ENCODE measurements around the gene PPP4R3B.
"Not testable (repeated sequence)": the region's sequence is repeated elsewhere in the genome, so short reads cannot be mapped to it uniquely, and the experiment has no call there.

Gene PPP4R3B

DNA sequence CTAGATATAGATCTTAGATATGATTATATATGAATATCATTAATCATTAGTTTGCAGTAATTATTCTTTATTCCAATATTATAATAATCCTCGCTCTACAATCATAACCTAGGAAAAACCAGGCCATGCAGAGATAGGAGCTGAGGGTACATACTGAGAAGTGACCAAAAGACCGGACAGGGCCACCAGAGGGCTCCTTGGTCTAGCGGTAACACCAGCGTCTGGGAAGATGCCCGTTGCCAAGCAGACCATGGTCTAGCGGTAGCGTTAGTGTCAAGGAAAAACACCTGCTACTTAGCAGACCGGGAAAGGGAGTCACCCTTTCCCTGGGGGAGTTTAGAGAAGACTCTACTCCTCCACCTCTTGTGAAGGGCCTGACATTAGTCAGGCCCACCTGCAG, 48.4 kb downstream of the PPP4R3B start:
- Mint-ChIP-seq H3K4me1 (peaks cover 17% of the 10 kb centered on the region), H3K36me3 (peaks cover 51% of the 10 kb centered on the region)
- H3K27ac Mint-ChIP-seq, H3K9me3 Mint-ChIP-seq, H3K4me3 Mint-ChIP-seq, H3K27me3 Mint-ChIP-seq, CTCF ChIA-PET, DNase-seq: not testable (repeated sequence)

DNA sequence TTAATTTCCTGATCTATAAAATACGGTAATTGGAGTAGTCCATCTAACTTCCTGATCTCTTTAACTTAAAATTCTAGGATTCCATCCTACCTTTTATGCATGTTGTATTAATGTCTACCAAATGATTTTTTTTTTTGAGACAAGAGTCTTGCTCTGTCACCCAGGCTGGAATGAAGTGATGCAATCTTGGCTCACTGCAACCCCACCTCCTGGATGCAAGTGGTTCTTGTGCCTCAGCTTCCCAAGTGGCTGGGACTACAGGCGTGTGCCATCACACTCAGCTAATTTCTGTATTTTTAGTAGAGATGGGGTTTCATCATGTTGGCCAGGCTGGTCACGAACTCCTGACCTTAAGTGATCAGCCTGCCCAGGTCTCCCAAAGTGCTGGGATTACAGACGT, 50.1 kb downstream of the PPP4R3B start:
- Mint-ChIP-seq H3K27ac (no peak overlapping the region), H3K27me3 (no peaks in the 10 kb centered on the region), H3K4me1 (peaks cover 17% of the 10 kb centered on the region), H3K4me3 (no peak overlapping the region), H3K9me3 (peaks cover 2% of the 10 kb centered on the region), H3K36me3 (peaks cover 54% of the 10 kb centered on the region)
- CTCF ChIA-PET: no interaction called here
- DNase-seq: no peak

DNA sequence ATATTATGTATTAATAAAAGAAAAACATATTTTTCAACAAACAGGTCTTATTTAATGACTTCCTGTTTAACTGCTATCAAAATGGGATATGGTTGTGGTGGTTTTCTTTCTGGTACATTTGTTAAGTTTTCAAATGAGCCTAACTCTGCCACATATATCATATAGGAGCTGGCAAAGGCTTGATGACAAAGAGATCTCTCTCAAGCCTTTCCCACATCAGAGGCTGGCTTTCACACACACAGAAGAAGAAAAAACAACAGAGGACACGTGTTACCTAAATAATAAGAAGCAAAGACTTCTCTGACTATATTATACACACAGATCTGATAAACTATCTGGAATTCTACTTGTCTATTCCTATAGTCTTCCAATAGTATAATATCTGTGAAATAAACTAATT, 51.8 kb downstream of the PPP4R3B start:
- Mint-ChIP-seq H3K4me3 (no peak overlapping the region), H3K9me3 (peaks cover 6% of the 10 kb centered on the region), H3K27ac (no peak overlapping the region)

DNA sequence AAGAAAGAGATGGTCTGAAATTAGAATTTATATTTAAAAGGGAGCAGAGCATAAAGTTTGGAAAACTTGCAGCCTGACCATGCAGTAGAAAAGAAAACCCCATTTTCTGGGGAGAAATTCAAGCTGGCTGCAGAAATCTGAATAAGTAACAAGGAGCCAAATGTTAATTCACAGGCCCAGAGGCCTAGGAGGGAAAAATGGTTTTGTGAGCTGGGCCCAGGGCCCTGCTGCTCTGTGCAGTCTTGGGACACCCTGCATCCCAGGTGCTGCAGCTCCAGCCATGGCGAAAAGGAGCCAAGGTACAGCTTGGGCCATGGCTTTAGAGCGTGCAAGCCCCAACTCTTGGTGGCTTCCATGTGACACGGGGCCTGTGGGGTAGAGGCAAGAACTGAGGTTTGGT, 56.6 kb downstream of the PPP4R3B start:
- Mint-ChIP-seq H3K4me3 (no peak overlapping the region), H3K27ac (no peak overlapping the region), H3K4me1 (peaks cover 6% of the 10 kb centered on the region), H3K9me3 (peaks cover 9% of the 10 kb centered on the region), H3K36me3 (peaks cover 66% of the 10 kb centered on the region), H3K27me3 (no peaks in the 10 kb centered on the region)
- CTCF ChIA-PET: no interaction called here
- DNase-seq: no peak

More for the DNA sequence above, 51.8 kb downstream of the PPP4R3B start:
- Mint-ChIP-seq H3K36me3 (peaks cover 67% of the 10 kb centered on the region), H3K4me1 (peaks cover 17% of the 10 kb centered on the region), H3K27me3 (no peaks in the 10 kb centered on the region)
- DNase-seq: no peak
- CTCF ChIA-PET: no interaction called here

DNA sequence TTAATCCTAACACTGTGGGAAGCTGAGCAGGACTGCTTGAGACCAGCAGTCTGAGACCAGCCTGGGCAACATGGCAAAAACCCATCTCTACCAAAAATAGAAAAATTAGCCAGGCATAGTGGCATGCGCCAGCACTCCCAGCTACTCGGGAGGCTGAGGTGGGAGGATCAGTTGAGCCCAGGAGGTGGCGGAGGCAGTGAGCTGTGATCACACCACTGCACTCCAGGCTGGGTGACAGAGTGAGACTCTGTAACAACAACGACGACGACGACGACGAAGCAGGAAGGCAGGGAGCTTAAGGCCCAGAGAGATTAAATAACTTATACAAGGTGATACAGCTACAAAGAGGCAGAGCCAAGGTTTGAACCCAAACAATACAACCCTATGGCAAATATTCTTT, 60.6 kb downstream of the PPP4R3B start:
- no peaks in the 10 kb centered on the region for H3K4me1 Mint-ChIP-seq

GRCh38 chr2:55555977-55556376, 61.4 kb downstream of the PPP4R3B start:
- Mint-ChIP-seq H3K27me3 (no peaks in the 10 kb centered on the region), H3K4me1 (no peaks in the 10 kb centered on the region), H3K36me3 (peaks cover 47% of the 10 kb centered on the region), H3K27ac (no peak overlapping the region), H3K4me3 (no peak overlapping the region), H3K9me3 (peaks cover 2% of the 10 kb centered on the region)
- DNase-seq: no peak
- CTCF ChIA-PET: no interaction called here

More for the DNA sequence above, 60.6 kb downstream of the PPP4R3B start:
- CTCF ChIA-PET: interaction anchor here (1.2 kb wide), 1 partner anchor 24 kb away, joined by 3 read pairs; no protein-coding TSS in a partner anchor
- Mint-ChIP-seq H3K9me3 (peaks cover 6% of the 10 kb centered on the region), H3K27ac (no peak overlapping the region), H3K4me3 (no peak overlapping the region), H3K36me3 (peaks cover 55% of the 10 kb centered on the region), H3K27me3 (no peaks in the 10 kb centered on the region)
- DNase-seq: no peak

DNA sequence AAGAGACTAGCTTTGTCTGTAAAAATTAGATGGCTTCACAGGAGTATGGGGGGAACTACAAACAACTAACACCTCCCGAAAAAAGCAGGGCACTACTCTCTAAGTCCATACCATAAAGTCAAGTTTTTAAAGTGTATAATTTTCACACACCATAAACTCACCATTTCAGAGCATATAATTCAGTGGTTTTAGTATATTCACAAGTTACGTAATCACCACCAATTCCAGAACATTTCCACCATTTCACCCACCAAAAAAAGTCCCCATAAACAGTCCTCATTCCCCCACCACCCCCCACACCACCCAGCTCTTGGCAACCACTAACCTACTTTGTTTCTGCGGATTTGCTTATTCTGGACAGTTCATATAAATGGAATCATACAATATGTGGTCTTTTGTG, 64.1 kb downstream of the PPP4R3B start:
- no peaks in the 10 kb centered on the region for H3K9me3 Mint-ChIP-seq
- H3K27ac Mint-ChIP-seq: no peak overlapping the region
- CTCF ChIA-PET: interaction anchor here (1.2 kb wide), 1 partner anchor 186 kb away, joined by 3 read pairs; no protein-coding TSS in a partner anchor
- no peaks in the 10 kb centered on the region for H3K4me1 Mint-ChIP-seq
- H3K27me3 Mint-ChIP-seq: no peaks in the 10 kb centered on the region
- no peak for DNase-seq
- peaks cover 33% of the 10 kb centered on the region for H3K36me3 Mint-ChIP-seq
- H3K4me3 Mint-ChIP-seq: no peak overlapping the region

GRCh38 chr2:55550368-55551102, 66.9 kb downstream of the PPP4R3B start:
- Mint-ChIP-seq H3K4me1 (no peaks in the 10 kb centered on the region), H3K27ac (no peak overlapping the region), H3K4me3 (no peak overlapping the region), H3K9me3 (no peaks in the 10 kb centered on the region), H3K27me3 (no peaks in the 10 kb centered on the region), H3K36me3 (peaks cover 30% of the 10 kb centered on the region)
- no peak for DNase-seq
- CTCF ChIA-PET: no interaction called here

DNA sequence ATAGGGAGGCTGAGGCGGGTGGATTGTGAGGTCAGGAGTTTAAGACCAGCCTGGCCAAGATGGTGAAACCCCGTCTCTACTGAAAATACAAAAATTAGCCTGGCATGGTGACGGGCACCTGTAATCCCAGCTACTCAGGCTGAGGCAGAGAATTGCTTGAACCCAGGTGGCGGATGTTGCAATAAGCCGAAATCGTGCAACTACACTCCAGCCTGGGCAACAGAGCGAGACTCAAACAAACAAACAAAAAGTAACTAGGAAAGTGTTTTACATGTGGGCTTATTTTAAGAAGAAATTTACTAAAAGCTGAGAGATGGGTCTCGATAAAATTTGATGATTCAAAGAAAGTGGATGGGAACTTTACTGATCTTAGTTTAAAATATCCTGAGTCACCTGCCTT, 69.7 kb downstream of the PPP4R3B start:
- peak overlapping the region; percentile 65 for H3K27ac Mint-ChIP-seq
- H3K9me3 Mint-ChIP-seq, CTCF ChIA-PET, H3K4me1 Mint-ChIP-seq, H3K4me3 Mint-ChIP-seq, H3K27me3 Mint-ChIP-seq, DNase-seq: not testable (repeated sequence)
- peaks cover 36% of the 10 kb centered on the region for H3K36me3 Mint-ChIP-seq

GRCh38 chr2:55547001-55547400, 70.4 kb downstream of the PPP4R3B start:
- DNase-seq: no peak

GRCh38 chr2:55530539-55531081, 86.8 kb downstream of the PPP4R3B start:
- Mint-ChIP-seq H3K27me3 (no peaks in the 10 kb centered on the region), H3K4me1 (peaks cover 21% of the 10 kb centered on the region), H3K9me3 (no peaks in the 10 kb centered on the region), H3K4me3 (no peak overlapping the region), H3K36me3 (peaks cover 38% of the 10 kb centered on the region), H3K27ac (peak overlapping the region; percentile 86)
- DNase-seq: peak; percentile 25
- CTCF ChIA-PET: interaction anchor here (0.7 to 2.7 kb wide), 2 partner anchors 11 to 24 kb away, joined by 3 to 10 read pairs; partner anchors contain the start of gene CFAP36

More at GRCh38 chr2:55547001-55547400, 70.4 kb downstream of the PPP4R3B start:
- Mint-ChIP-seq H3K4me3 (no peak overlapping the region), H3K27me3 (no peaks in the 10 kb centered on the region), H3K4me1 (no peaks in the 10 kb centered on the region), H3K27ac (no peak overlapping the region), H3K9me3 (no peaks in the 10 kb centered on the region), H3K36me3 (peaks cover 37% of the 10 kb centered on the region)
- CTCF ChIA-PET: no interaction called here

DNA sequence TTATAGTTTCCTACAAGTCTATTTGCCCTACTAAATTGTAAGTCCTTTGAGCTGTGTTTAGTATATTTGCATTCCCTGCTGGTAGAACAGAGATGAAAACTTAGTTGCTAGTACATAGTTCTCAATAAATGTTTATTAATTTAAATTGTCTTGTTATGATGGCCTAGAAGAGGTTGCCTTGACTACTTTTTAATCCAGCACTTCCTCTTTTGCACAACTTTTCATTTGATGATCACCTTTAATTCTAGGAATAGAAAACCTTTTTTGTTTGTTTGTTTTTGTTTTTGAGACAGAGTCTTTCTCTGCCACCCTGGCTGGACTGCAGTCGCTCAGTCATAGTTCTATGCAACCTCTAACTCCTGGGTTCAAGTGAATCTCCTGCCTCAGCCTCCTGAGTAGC, 91.2 kb downstream of the PPP4R3B start:
- no peak for DNase-seq
- H3K4me3 Mint-ChIP-seq: no peak overlapping the region
- no peaks in the 10 kb centered on the region for H3K9me3 Mint-ChIP-seq
- peaks cover 17% of the 10 kb centered on the region for H3K4me1 Mint-ChIP-seq
- peaks cover 25% of the 10 kb centered on the region for H3K36me3 Mint-ChIP-seq
- CTCF ChIA-PET: interaction anchor here (1.5 kb wide), 1 partner anchor 9 kb away, joined by 3 read pairs; no protein-coding TSS in a partner anchor
- no peaks in the 10 kb centered on the region for H3K27me3 Mint-ChIP-seq
- no peak overlapping the region for H3K27ac Mint-ChIP-seq

DNA sequence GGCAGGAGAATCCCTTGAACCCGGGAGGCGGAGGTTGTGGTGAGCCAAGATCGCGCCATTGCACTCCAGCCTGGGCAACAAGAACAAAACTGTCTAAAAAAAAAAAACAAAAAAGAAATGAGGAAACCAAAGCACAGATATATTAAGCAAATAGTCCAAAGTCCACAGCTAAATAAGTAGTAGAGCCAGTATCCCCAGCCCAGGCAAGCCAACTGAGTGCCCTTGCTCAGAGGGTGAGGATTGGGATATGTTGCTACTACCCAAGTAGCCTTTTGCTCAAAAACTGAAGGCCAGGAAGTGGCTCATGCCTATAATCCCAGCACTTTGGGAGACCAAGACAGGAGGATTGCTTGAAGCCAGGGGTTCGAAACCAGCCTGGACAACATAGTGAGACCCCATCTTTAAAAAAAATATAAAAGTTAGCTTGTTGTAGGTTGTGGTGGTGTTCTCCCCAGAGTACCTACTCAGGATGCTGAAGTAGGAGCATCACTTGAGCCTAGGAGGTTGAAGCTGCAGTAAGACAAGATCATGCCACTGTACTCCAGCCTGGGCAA, 92.5 kb downstream of the PPP4R3B start:
- Mint-ChIP-seq H3K4me1 (peaks cover 12% of the 10 kb centered on the region), H3K4me3 (no peak overlapping the region), H3K27ac (no peak overlapping the region), H3K9me3 (no peaks in the 10 kb centered on the region), H3K27me3 (no peaks in the 10 kb centered on the region), H3K36me3 (peaks cover 18% of the 10 kb centered on the region)
- CTCF ChIA-PET: no interaction called here
- no peak for DNase-seq

- Mint-ChIP-seq H3K4me3 (peak overlapping the region; percentile 99), H3K27ac (peak overlapping the region; percentile 98), H3K27me3 (no peaks in the 10 kb centered on the region), H3K4me1 (peaks cover 18% of the 10 kb centered on the region), H3K36me3 (peaks cover 6% of the 10 kb centered on the region), H3K9me3 (no peaks in the 10 kb centered on the region)
- CTCF ChIA-PET: interaction anchor here (0.7 to 3.2 kb wide), 3 partner anchors 10 to 150 kb away, joined by 3 to 10 read pairs (median 3); no protein-coding TSS in a partner anchor
- DNase-seq: peak; percentile 43
Measured at GRCh38 chr2:55519938-55520885, 97.2 kb downstream of the PPP4R3B start.
